Stimulated activated CD4-positive, alpha-beta T cell treated with anti-CD3 and anti-CD28 coated beads, Interleukin-2, amount 100 ng/mL, for 48 hours (primary cell): ENCODE measurements around the gene MRPL27.
"Not testable (repeated sequence)": the region's sequence is repeated elsewhere in the genome, so short reads cannot be mapped to it uniquely, and the experiment has no call there.

Experiments
- DNase-seq, 2 donors: peaks; one replicate each; pipeline ENCODE4 v3.0.0-alpha.2; 2020

MRPL27 gene

DNA sequence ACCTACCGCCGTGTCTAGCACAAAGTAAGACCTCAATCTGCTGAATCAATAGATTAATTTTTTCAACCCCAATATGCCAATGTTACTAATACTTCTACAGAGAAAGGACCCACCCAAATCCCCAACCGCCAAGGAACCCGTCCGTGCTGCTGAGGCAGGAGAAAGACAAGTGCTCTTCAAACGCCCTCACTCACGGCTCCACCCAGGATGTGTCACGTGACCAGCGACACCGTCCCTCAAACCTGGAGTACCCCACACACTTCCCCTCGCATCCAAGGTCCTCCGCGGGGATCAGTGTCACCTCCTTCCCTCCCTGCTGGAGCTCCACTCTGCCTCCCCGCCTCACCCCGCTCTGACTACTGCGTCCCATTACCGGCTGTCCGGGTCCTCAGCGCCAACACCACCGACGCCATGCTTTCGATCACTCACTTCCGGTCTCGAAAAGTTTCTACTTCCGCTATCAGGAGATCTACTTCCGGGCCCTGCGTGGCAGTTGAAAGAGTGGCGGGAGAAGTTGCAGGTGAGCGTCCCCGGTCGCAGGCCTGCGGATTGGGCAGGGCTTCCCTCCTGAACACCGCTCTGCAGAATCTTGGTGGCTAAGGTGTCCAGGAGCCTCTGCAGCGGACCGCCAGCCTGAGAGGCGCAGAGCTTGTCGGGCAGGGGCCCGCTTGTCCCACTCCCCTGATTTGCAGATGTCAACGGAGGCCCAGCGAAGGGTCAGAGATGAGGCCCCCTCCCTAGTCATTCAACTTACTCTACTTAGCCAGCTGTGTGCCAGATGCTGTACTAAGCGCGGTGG, at the start of gene MRPL27, which contains the start of gene EME1:
Gene MRPL27, minus strand, starts transcription at position 427 of the 799 bp plus-strand sequence. Its CDS starts 14 bp downstream, at position 413.
Gene EME1, plus strand, starts transcription at position 472 of the 799 bp plus-strand sequence. CDS start 1,980 bp downstream, outside the sequence.
- DNase-seq, result peak; percentile 72 to 81

DNA sequence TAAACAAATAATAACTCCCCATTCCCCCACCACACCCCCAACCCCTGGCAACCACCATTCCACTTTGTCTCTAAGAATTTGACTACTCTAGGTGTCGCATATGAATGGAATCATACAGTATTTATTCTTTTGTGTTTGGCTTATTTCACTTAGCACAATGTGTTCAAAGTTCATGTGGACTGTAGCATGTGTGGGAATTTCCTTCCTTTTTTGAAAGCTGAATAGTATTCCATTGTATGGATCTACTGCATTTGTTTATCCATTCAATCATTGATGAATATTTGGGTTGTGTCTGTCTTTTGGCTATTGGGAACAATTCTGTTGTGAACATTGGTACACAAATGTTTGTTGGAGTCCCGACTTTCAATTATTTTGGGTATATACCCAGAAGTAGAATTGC, 49.8 kb upstream of the MRPL27 start:
- DNase-seq, result no peak

DNA sequence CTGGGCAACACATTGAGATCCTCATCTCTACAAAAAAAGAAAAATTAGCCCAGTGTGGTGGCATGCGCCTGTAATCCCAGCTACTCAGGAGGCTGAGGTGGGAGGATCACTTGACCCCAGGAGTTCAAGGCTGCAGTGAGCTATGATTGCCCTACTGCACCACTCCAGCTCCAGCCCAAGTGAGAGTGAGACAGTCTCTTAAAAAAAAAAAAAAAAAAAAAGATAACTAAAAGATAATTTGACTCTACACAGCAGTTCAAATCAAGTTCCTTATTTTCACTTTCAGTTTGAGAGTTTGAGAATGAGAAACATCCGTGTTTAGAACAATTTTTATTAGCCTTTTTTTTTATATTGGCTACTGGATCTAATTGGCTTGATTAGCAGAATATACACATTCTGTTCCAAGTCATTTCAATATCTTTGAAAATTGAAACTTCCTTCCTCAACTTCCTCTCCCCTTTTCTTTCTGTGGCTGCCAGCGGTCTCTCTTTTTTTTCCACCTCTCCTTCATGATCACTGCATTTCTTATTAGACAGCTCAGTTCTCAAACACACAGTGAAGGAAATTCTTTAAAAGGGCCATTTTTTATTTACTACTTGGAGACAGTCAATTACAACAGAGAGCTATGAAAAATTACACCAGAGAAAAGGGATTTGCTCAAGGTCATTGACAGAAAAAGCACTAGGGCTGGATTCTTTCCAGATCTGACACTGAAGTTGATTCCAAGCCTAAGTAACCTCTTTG, 48.5 kb upstream of the MRPL27 start:
- no peak for DNase-seq

DNA sequence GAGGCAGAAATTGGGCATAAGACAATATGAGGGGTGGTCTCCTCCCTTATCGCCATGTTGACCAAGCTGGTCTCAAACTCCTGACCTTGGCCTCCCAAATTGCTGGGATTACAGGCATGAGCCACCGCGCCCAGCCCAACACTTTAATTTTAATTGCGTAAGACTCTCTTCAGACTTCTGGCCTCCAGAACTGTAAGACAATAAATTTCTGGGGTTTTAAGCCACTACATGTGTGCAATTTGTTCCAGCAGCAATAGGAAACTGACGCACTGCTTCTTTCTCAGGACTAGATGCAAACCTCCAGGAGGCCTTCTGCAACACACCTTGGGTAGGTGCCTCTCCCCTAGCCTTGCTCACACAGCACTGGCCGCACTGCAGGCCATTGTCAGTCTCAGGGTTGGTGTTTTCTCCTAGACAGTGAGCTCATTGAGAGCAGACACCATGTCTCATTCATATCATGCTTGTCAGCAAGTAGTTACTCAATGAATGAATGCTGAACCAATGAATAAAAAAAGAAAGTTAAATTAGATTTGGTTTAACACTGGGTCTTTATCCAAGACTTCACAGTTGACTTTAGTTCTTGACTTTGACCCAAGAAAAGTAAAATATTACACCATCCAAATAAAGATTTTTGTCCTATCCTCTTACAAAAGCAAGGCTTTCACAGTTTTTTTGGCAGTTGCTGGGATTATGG, 47.6 kb upstream of the MRPL27 start:
- no peak for DNase-seq

DNA sequence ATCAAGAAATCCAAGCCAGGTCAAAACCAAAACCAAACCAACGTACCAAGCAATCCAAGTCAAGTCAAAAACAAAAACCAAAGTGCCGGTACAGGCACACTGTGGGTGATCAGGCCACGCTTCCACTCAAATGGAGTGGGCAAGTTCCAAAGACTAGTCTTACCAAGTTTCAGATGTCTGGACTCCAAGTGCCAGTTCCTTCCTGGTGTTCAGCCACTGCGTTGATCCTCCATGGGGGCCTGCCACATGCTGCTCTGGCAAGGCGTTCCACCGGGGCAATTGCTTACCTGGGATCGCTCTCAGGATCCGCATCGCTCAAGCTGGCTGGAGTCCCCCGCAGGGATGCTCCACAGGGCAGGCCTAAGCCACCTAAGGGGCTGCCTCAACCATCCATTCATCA, 46.6 kb upstream of the MRPL27 start:
- not testable (repeated sequence) for DNase-seq

DNA sequence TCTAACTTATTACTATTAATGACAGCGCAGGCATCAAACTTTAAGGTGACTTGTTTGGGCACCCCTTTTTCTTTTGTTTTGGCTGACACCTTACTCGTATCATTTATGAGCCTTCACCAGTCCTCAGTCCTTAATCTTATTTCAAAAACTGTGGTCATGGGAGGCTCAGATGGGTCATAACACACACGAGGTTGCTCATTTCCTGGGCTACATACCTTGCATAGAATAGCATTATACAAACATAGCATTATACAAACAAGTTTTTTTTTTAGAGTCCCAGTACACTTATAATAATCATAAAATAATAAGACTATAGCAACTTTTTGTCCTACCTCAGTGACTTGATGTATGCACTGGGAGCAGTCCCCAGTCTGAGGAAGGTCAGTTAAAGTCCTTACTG, 41.8 kb upstream of the MRPL27 start:
- no peak for DNase-seq

DNA sequence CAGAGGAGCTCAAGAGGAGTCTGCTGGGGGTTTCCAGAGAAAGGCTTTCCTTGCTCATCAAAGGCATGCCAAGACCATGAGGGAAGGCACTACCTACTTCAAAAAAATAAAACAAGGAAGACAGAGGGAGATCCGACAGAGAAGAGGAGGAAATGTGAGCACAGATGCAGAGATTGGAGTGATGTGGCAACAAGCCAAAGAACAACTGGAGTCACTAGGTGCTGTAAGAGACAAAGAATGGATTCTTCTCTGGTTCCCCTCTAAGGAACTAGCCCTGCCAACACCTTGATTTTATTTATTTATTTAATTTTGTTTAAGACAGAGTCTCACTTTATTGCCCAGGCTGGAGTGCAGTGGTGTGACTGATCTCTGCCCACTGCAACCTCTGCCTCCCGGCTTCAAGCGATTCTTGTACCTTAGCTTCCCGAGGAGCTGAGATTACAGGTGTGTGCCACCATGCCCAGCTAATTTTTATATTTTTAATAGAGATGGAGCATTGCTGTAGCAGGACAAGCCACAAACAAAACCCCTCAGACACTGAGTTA, 39.3 kb upstream of the MRPL27 start:
- no peak for DNase-seq

GRCh38 chr17:50407921-50408320, 34.9 kb upstream of the MRPL27 start:
- DNase-seq, result no peak

GRCh38 chr17:50406578-50406977, 33.6 kb upstream of the MRPL27 start:
- no peak for DNase-seq

DNA sequence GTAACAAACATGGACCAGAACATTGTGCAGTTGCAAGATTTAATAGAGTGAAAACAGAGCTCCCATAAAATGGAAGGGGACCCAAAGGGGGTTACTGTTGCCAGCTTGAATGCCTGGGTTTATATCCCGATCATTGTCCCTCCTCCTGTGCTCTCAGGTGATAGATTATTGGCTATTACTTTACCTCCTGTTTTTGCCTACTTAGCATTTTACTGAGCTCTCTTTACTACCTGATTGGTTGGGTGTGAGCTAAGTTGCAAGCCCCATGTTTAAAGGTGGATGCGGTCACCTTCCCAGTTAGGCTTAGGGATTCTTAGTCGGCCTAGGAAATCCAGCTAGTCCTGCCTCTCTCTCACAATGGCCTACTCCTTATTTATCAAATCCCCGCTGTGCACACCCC, 32.4 kb upstream of the MRPL27 start:
- DNase-seq, result not testable (repeated sequence)

DNA sequence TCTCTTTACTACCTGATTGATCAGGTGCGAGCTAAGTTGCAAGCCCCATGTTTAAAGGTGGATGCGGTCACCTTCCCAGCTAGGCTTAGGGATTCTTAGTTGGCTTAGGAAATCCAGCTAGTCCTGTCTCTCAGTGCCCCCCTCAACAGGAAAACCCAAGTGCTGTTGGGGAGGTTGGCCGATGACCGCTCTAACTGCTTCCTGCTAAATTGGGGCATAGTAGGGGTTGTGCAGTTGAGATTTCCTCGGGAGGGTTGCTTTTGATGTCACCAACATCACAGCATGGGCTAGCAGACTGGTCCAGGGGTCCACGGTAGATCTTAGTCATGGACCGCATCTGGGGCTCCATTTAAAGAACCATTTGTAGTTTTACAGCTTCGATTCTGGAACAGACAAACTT, 26.6 kb upstream of the MRPL27 start:
- not testable (repeated sequence) for DNase-seq

GRCh38 chr17:50398672-50399071, 25.7 kb upstream of the MRPL27 start:
- DNase-seq, result not testable (repeated sequence)

- DNase-seq, result no peak
Measured at GRCh38 chr17:50397919-50398285, 24.9 kb upstream of the MRPL27 start.

GRCh38 chr17:50397111-50397918, 24.3 kb upstream of the MRPL27 start, which contains the start of gene LRRC59:
Gene LRRC59 (minus strand): TSS chr17:50397523. CDS start chr17:50397317, 206 bp downstream.
- DNase-seq, result peak; percentile 95 to 98

GRCh38 chr17:50396261-50397110, 23.5 kb upstream of the MRPL27 start:
- peak in 1 of 2 donors; percentile 19 for DNase-seq

DNA sequence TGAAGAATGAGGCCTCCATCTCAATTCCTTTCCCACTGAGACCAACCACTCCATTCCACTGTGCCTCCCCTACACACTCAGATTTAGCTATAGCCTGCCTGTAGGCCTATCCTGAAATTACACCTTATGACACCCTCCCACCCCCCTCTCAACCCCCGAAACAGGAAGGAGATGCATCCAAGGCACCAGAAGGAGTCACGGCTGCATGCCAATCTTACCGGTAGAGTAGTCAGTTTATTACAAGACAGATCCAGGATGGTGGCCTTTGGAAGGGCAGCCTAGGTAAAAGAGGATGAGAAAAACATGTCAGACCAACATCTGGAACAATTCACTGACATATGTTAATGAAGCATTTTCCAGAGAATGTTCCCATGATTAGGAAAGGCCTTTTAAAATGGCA, 21.7 kb upstream of the MRPL27 start:
- no peak for DNase-seq

- DNase-seq, result no peak
Measured at GRCh38 chr17:50393700-50394099, 20.7 kb upstream of the MRPL27 start.

GRCh38 chr17:50392621-50393020, 19.6 kb upstream of the MRPL27 start:
- no peak for DNase-seq

DNA sequence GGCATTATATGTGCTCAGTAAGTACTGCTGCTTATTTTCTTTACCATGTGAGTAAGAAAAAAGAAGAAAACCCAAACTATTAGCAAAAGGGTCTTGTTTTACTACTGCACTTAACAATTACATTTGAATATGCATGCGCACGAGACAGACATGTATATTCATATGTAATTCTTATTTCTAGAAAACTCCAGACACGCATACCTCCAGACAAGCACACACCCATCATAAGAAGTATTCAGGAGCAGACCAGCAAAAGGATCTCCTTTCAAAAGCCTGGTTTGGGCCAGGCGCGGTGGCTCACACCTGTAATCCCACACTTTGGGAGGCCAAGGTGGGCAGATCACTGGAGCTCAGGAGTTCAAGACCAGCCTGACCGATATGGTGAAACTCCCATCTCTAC, 16.6 kb upstream of the MRPL27 start:
- DNase-seq, result no peak

DNA sequence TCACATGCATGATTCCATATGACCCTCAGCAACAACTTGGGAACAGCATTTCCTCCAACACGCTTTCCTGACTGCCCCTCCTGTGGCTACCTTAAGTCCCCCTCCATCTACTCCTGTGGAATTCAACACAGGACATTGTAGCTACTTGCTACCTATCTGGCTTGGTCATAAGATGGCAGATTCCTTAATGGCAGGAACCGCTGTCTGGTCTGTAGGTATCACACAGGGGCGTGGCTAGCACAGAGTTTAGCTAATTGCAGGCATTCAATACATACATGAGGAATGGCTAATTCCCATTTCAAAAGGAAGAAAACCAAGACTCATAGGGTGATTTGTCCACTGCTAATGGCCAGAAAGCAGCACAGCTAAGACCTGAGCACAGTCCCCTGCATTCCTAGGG, 15.7 kb upstream of the MRPL27 start:
- no peak for DNase-seq

GRCh38 chr17:50386510-50386909, 13.5 kb upstream of the MRPL27 start:
- no peak for DNase-seq
